BE2C (cell line): Measurements from ENCODE around the gene DPH6.

Experiments used
- DNase-seq: peaks from one replicate; pipeline ENCODE4 v3.0.0-alpha.2; 2020
- H3K27me3 ChIP-seq: fragments of 250-450 bp; sonication (Bioruptor Pico); 2 replicates; pipeline ENCODE4 v1.5.1; 2020; ENCODE audit warnings: mild to moderate bottlenecking
- H3K36me3 ChIP-seq: fragments of 250-450 bp; sonication (Bioruptor Pico); 2 replicates; pipeline ENCODE4 v1.5.1; 2020; ENCODE audit warnings: mild to moderate bottlenecking
- H3K4me1 ChIP-seq: fragments of 250-450 bp; sonication (Bioruptor Pico); 2 replicates; pipeline ENCODE4 v1.5.1; 2020
- H3K4me3 ChIP-seq: 2 replicates; pipeline ENCODE4 v1.5.1; 2011; ENCODE audit warnings: low read depth, low read length
- H3K9me3 ChIP-seq: fragments of 250-450 bp; sonication (Bioruptor Pico); 2 replicates; pipeline ENCODE4 v1.5.1; 2020
- CTCF ChIP-seq: IDR thresholded peaks from 2 replicates; pipeline ENCODE4 v1.5.1; 2012; ENCODE audit warnings: mild to moderate bottlenecking, low read depth, low read length

Gene DPH6

GRCh38 chr15:35481064-35481463 is 64.9 kb downstream of the DPH6 start:
- Histone ChIP-seq H3K4me1 (peaks cover 20% of the 10 kb centered on the region), H3K4me3 (no peak overlapping the region)
- DNase-seq: no peak

GRCh38 chr15:35479423-35479822 is 66.5 kb downstream of the DPH6 start:
- Histone ChIP-seq H3K9me3 (no peaks in the 10 kb centered on the region), H3K27me3 (no peaks in the 10 kb centered on the region), H3K36me3 (no peaks in the 10 kb centered on the region), H3K4me3 (no peak overlapping the region), H3K4me1 (peaks cover 15% of the 10 kb centered on the region)
- TF ChIP-seq CTCF: no peak
- no peak for DNase-seq

More at GRCh38 chr15:35481064-35481463, 64.9 kb downstream of the DPH6 start:
- Histone ChIP-seq H3K27me3 (no peaks in the 10 kb centered on the region), H3K36me3 (no peaks in the 10 kb centered on the region), H3K9me3 (no peaks in the 10 kb centered on the region)
- no peak for TF ChIP-seq CTCF

- Histone ChIP-seq H3K36me3 (no peaks in the 10 kb centered on the region), H3K4me1 (peaks cover 15% of the 10 kb centered on the region), H3K4me3 (no peak overlapping the region), H3K9me3 (no peaks in the 10 kb centered on the region), H3K27me3 (no peaks in the 10 kb centered on the region)
- TF ChIP-seq CTCF: no peak
- DNase-seq: no peak
Observed at GRCh38 chr15:35477312-35478262, 68.4 kb downstream of the DPH6 start.

GRCh38 chr15:35471024-35471423 is 74.9 kb downstream of the DPH6 start:
- no peaks in the 10 kb centered on the region for H3K36me3 ChIP-seq
- H3K9me3 ChIP-seq: no peaks in the 10 kb centered on the region
- H3K4me1 ChIP-seq: no peaks in the 10 kb centered on the region; the same call in 1 of the 2 replicates
- H3K27me3 ChIP-seq: no peaks in the 10 kb centered on the region
- DNase-seq: no peak
- no peak overlapping the region for H3K4me3 ChIP-seq
- TF ChIP-seq CTCF: no peak

GRCh38 chr15:35470441-35470840 is 75.5 kb downstream of the DPH6 start:
- no peak for TF ChIP-seq CTCF
- DNase-seq: no peak
- no peaks in the 10 kb centered on the region for H3K9me3 ChIP-seq
- H3K36me3 ChIP-seq: no peaks in the 10 kb centered on the region
- no peaks in the 10 kb centered on the region; the same call in 1 of the 2 replicates for H3K4me1 ChIP-seq
- H3K27me3 ChIP-seq: no peaks in the 10 kb centered on the region
- H3K4me3 ChIP-seq: no peak overlapping the region

- TF ChIP-seq CTCF: no peak
- Histone ChIP-seq H3K4me1 (no peaks in the 10 kb centered on the region; the same call in 1 of the 2 replicates), H3K4me3 (no peak overlapping the region), H3K36me3 (no peaks in the 10 kb centered on the region), H3K27me3 (no peaks in the 10 kb centered on the region), H3K9me3 (no peaks in the 10 kb centered on the region)
- DNase-seq: no peak
Observed at GRCh38 chr15:35466476-35466875, 79.5 kb downstream of the DPH6 start.
